Measurements from ENCODE around the gene LONP2. TPM values are rescaled to one million over a fixed set of nuclear protein-coding genes. Genes with fewer than 3 reads are reported as not detected.

LONP2 gene
- total and polyA plus RNA-seq, 2 of the 13 experiments (the other 11 are each of a cell fraction or from before 2014, with no cell fraction given), result 39.2 to 63.3 TPM

DNA sequence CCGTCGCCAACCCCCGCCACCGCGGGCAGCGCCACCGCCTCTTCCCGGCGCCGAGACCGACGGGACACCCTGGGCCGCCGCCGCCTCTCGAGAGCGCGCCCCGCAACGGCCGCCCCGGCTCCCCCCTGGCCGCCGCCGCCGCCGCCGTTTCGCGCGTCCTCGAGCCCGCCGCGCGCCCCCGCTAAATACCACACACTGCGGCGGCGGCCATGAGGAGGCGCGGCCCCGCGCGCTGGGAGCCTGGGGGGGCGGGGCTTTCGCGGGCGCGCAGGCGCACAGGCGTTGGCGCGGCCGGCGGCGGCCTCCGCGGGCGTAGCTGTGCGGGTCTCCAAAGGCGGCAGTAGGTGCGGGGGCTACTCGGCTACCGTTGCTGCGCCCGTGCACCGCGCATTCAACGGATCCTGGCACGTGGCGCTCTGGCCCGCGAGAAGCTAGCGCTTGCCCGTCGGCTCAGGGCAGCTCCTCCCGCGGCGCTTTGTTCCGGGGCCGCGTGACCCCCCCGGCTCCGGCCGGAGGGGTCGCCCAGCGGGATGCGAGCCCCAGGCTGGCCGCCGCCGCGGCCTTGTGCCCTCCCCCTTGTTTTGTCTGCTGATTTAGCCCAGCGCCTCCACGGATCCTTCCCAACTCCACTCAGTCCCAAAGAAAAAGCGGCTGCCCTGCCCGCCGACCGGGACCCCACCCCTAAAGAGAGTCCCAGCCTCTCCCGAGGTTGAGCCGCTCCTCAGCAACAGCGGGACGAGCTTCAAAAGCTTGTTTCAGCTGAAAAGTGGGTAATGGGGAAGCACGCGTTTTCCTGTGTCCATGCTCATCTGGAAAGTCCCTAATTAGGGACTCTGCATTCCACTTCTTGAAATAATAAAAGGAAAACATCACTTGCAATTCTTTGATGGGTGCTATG, 141.4 kb downstream of the LONP2 start, which contains the start of gene SIAH1 (continued):
- no peak for TF ChIP-seq HHEX (CRISPR knock-in tag; IDR thresholded peaks at IDR 0.05)
- peak; percentile 71; the same call in 1 of the 2 replicates for TF ChIP-seq ZNF160 (CRISPR knock-in tag; IDR thresholded peaks at IDR 0.05)
- peak; percentile 54 for TF ChIP-seq ELF3 (CRISPR knock-in tag; IDR thresholded peaks at IDR 0.05)
- peak; percentile 60; the same call in 1 of the 2 replicates for TF ChIP-seq ZNF343 (CRISPR knock-in tag; IDR thresholded peaks at IDR 0.05)
- 0 out of 2 replicates have a peak, but pooled peaks have one; percentile 51 for TF ChIP-seq ZNF749 (CRISPR knock-in tag; IDR thresholded peaks at IDR 0.05; ENCODE audit: borderline replicate concordance)
- TF ChIP-seq CEBPZ (IDR thresholded peaks at IDR 0.05; ENCODE audit: low read length), result no peak
- TF ChIP-seq ZNF503 (CRISPR knock-in tag; IDR thresholded peaks at IDR 0.05), result no peak
- TF ChIP-seq ZBTB42 (CRISPR knock-in tag; IDR thresholded peaks at IDR 0.05), result no peak; the same call in 1 of the 2 replicates
- TF ChIP-seq, protein P1, sequence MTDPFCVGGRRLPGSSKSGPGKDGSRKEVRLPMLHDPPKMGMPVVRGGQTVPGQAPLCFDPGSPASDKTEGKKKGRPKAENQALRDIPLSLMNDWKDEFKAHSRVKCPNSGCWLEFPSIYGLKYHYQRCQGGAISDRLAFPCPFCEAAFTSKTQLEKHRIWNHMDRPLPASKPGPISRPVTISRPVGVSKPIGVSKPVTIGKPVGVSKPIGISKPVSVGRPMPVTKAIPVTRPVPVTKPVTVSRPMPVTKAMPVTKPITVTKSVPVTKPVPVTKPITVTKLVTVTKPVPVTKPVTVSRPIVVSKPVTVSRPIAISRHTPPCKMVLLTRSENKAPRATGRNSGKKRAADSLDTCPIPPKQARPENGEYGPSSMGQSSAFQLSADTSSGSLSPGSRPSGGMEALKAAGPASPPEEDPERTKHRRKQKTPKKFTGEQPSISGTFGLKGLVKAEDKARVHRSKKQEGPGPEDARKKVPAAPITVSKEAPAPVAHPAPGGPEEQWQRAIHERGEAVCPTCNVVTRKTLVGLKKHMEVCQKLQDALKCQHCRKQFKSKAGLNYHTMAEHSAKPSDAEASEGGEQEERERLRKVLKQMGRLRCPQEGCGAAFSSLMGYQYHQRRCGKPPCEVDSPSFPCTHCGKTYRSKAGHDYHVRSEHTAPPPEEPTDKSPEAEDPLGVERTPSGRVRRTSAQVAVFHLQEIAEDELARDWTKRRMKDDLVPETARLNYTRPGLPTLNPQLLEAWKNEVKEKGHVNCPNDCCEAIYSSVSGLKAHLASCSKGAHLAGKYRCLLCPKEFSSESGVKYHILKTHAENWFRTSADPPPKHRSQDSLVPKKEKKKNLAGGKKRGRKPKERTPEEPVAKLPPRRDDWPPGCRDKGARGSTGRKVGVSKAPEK (CRISPR knock-in tag; IDR thresholded peaks at IDR 0.05; ENCODE audit: borderline replicate concordance), result no peak
- no peak for TF ChIP-seq ZNF383 (CRISPR knock-in tag; IDR thresholded peaks at IDR 0.05; ENCODE audit: borderline replicate concordance)
- no peak for TF ChIP-seq TOPORS (CRISPR knock-in tag; IDR thresholded peaks at IDR 0.05)
- TF ChIP-seq POGZ (CRISPR knock-in tag; IDR thresholded peaks at IDR 0.05), result peak; percentile 59; the same call in 1 of the 2 replicates
- peak; percentile 54; the same call in 1 of the 2 replicates for TF ChIP-seq ZNF263 (CRISPR knock-in tag; IDR thresholded peaks at IDR 0.05)
- TF ChIP-seq ZNF879 (CRISPR knock-in tag; IDR thresholded peaks at IDR 0.05), result peak; percentile 87; the same call in 1 of the 2 replicates
- TF ChIP-seq HNRNPLL (IDR thresholded peaks at IDR 0.05; ENCODE audit: low read depth, low read length, poor library complexity, severe bottlenecking), result peak; percentile 96
- no peak for TF ChIP-seq ZFP36L2 (CRISPR knock-in tag; IDR thresholded peaks at IDR 0.05)
- no peak for TF ChIP-seq ONECUT2 (CRISPR knock-in tag; IDR thresholded peaks at IDR 0.05)
- no peak for TF ChIP-seq RFX1 (IDR thresholded peaks at IDR 0.05)
- TF ChIP-seq JUN (CRISPR knock-in tag; IDR thresholded peaks at IDR 0.05), result 0 out of 2 replicates have a peak, but pooled peaks have one; percentile 26
- no peak for TF ChIP-seq RFXANK (CRISPR knock-in tag; IDR thresholded peaks at IDR 0.05)
